Caco-2 (cell line): ENCODE measurements around the gene SPINK7. TPM values are rescaled to one million over a fixed set of nuclear protein-coding genes. Genes with fewer than 3 reads are reported as not detected.
A peak's percentile ranks its signal among the peaks of the same experiment; 100 is the strongest.
"Not testable (repeated sequence)": the region's sequence is repeated elsewhere in the genome, so short reads cannot be mapped to it uniquely, and the experiment has no call there.

Experiments
- BruUV-seq: library from RNA; stranded (reverse); fragments of 400-500 nt; replicated peaks from 2 replicates; lab custom pipeline; 2021; lab: Mats Ljungman, UMichigan
- CTCF ChIA-PET: fragments of 300-600 bp; sonication (Branson Sonifier 250); formaldehyde crosslinking; loops from one replicate; lab custom pipeline; 2022; ENCODE audit warnings: antibody characterized with exemption; lab: Charles Lee
- POLR2A ChIA-PET: fragments of 300-600 bp; sonication (Branson Sonifier 250); formaldehyde crosslinking; loops from one replicate; lab custom pipeline; 2022; ENCODE audit warnings: antibody characterized with exemption; lab: Charles Lee
- DNase-seq, 2 experiments: peaks; one replicate each; pipeline versions ENCODE4 v3.0.0 to v3.0.0-alpha.2; 2020 to 2022
- H3K27me3 ChIP-seq: replicated peaks from 2 replicates; pipeline ENCODE4 v1.6.0; 2011; ENCODE audit warnings: low read length; ENCODE audit not compliant: control insufficient read depth, insufficient read depth
- H3K36me3 ChIP-seq: 2 replicates; pipeline ENCODE4 v1.5.1; 2011; ENCODE audit warnings: low read length; ENCODE audit not compliant: control insufficient read depth, insufficient read depth
- H3K4me1 ChIP-seq: fragments of 250-450 bp; sonication (Bioruptor Pico); 2 replicates; pipeline ENCODE4 v1.5.1; 2020; ENCODE audit warnings: mild to moderate bottlenecking
- H3K4me3 ChIP-seq: 2 replicates; pipeline ENCODE4 v1.5.1; 2011; ENCODE audit warnings: low read depth, mild to moderate bottlenecking, control low read depth, low read length
- H3K9me3 ChIP-seq: fragments of 250-450 bp; sonication (Bioruptor Pico); 2 replicates; pipeline ENCODE4 v1.5.1; 2020; ENCODE audit warnings: mild to moderate bottlenecking, moderate library complexity
- H3K27ac Mint-ChIP-seq: one replicate; pipeline ENCODE4 v1.8.0; 2022; ENCODE audit warnings: mixed read lengths; ENCODE audit not compliant: unreplicated experiment
- H3K27me3 Mint-ChIP-seq: one replicate; pipeline ENCODE4 v1.8.0; 2022; ENCODE audit warnings: mixed read lengths; ENCODE audit not compliant: insufficient read depth, unreplicated experiment
- H3K36me3 Mint-ChIP-seq: one replicate; pipeline ENCODE4 v1.8.0; 2022; ENCODE audit warnings: mild to moderate bottlenecking, mixed read lengths; ENCODE audit not compliant: insufficient read depth, unreplicated experiment
- H3K4me1 Mint-ChIP-seq: one replicate; pipeline ENCODE4 v1.8.0; 2022; ENCODE audit warnings: low read depth, mixed read lengths; ENCODE audit not compliant: unreplicated experiment
- H3K4me3 Mint-ChIP-seq: one replicate; pipeline ENCODE4 v1.8.0; 2022; ENCODE audit warnings: mild to moderate bottlenecking, moderate library complexity, mixed read lengths; ENCODE audit not compliant: unreplicated experiment
- H3K9me3 Mint-ChIP-seq: one replicate; pipeline ENCODE4 v1.8.0; 2022; ENCODE audit warnings: mixed read lengths; ENCODE audit not compliant: unreplicated experiment
- CTCF ChIP-seq, 2 experiments: fragments of 200-600 bp in 1 of 2; IDR thresholded peaks; 1 replicate in 1 of 2; 2 replicates in 1 of 2; pipeline versions ENCODE4 v1.5.1 to v1.8.0; 2011 to 2022; ENCODE audit warnings: antibody characterized with exemption in 1 of 2, control low read depth in 1 of 2, inconsistent platforms in 1 of 2, low read depth in 1 of 2, low read length in 1 of 2, mild to moderate bottlenecking in 1 of 2, moderate library complexity in 1 of 2; ENCODE audit not compliant: insufficient read depth in 1 of 2, severe bottlenecking in 1 of 2, unreplicated experiment in 1 of 2
- intact Hi-C: fragments of 100-400 bp; cut with micrococcal nuclease; formaldehyde crosslinking; loops from one replicate; pipeline ENCODE4 v1.10.0; 2022; ENCODE audit not compliant: unreplicated experiment
- total RNA-seq: library from RNA; stranded (reverse); gene quantifications from 2 replicates; pipeline ENCODE4 v1.2.3, GENCODE V29; 2022

Gene SPINK7
- total RNA-seq, 1 experiment from 2014 or later = not detected

DNA sequence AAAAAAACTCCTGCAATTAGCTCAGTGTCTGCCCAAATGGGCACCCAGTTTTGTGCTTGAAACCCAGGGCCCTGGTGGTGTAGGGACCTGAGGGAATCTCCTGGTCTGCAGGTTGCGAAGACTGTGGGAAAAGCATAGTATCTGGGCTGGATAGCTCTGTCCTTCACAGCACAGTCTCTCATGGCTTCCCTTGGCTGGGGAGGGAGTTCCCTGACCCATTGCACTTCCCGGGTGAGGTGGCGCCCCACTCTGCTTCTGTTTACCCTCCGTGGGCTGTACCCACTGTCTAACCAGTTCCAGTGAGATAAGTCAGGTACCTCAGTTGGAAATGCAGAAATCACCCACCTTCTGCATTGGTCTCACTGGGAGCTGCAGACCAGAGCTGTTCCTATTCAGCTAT lies 30.9 kb upstream of the SPINK7 start:
- H3K4me3 Mint-ChIP-seq, H3K36me3 ChIP-seq, intact Hi-C loops, H3K9me3 ChIP-seq, H3K27me3 ChIP-seq, H3K36me3 Mint-ChIP-seq, H3K9me3 Mint-ChIP-seq, H3K4me1 Mint-ChIP-seq, POLR2A ChIA-PET, BruUV-seq, H3K4me1 ChIP-seq, H3K27ac Mint-ChIP-seq, H3K4me3 ChIP-seq, DNase-seq: not testable (repeated sequence)
- H3K27me3 Mint-ChIP-seq = peaks cover 13% of the 10 kb centered on the region
- CTCF ChIA-PET = interaction anchor here (1.1 kb wide), 1 partner anchor 9 kb away, joined by 3 read pairs; no protein-coding TSS in a partner anchor

GRCh38 chr5:148290271-148291195 lies 21.7 kb upstream of the SPINK7 start:
- H3K27ac Mint-ChIP-seq = no peak overlapping the region
- intact Hi-C loops = loop anchor here (1.0 to 5.0 kb wide), 3 partner anchors 84 to 440 kb away; no protein-coding TSS in a partner anchor
- no TSS peak for BruUV-seq

GRCh38 chr5:148297731-148298130 lies 14.5 kb upstream of the SPINK7 start:
- no peak for DNase-seq
- CTCF ChIA-PET = interaction anchor here (0.6 kb wide), 1 partner anchor 251 kb away, joined by 4 read pairs; no protein-coding TSS in a partner anchor
- TF ChIP-seq CTCF (IDR thresholded peaks at IDR 0.05; ENCODE audit: insufficient read depth in 1 of 2, low read depth in 1 of 2, low read length in 1 of 2, severe bottlenecking in 1 of 2, unreplicated experiment in 1 of 2) = no peak
- intact Hi-C loops = no loop called here
- Mint-ChIP-seq H3K4me1 (no peaks in the 10 kb centered on the region), H3K9me3 (no peaks in the 10 kb centered on the region), H3K4me3 (no peak overlapping the region), H3K36me3 (no peaks in the 10 kb centered on the region), H3K27me3 (peaks cover 4% of the 10 kb centered on the region), H3K27ac (no peak overlapping the region)
- Histone ChIP-seq H3K4me1 (no peaks in the 10 kb centered on the region), H3K4me3 (no peak overlapping the region), H3K27me3 (no peaks in the 10 kb centered on the region), H3K9me3 (no peaks in the 10 kb centered on the region), H3K36me3 (no peaks in the 10 kb centered on the region)
- POLR2A ChIA-PET = no interaction called here
- BruUV-seq = no TSS peak

More at GRCh38 chr5:148290271-148291195, 21.7 kb upstream of the SPINK7 start:
- POLR2A ChIA-PET = no interaction called here
- Histone ChIP-seq H3K9me3 (no peaks in the 10 kb centered on the region), H3K4me3 (no peak overlapping the region), H3K27me3 (no peaks in the 10 kb centered on the region), H3K36me3 (no peaks in the 10 kb centered on the region), H3K4me1 (no peaks in the 10 kb centered on the region)
- Mint-ChIP-seq H3K27me3 (peaks cover 8% of the 10 kb centered on the region), H3K4me3 (no peak overlapping the region), H3K4me1 (no peaks in the 10 kb centered on the region), H3K9me3 (no peaks in the 10 kb centered on the region), H3K36me3 (no peaks in the 10 kb centered on the region)
- peak; percentile 52 to 54 for TF ChIP-seq CTCF (IDR thresholded peaks at IDR 0.05; ENCODE audit: insufficient read depth in 1 of 2, low read depth in 1 of 2, low read length in 1 of 2, severe bottlenecking in 1 of 2, unreplicated experiment in 1 of 2)
- CTCF ChIA-PET = interaction anchor here (0.7 to 1.7 kb wide), 7 partner anchors 9 to 440 kb away, joined by 3 to 12 read pairs (median 5); no protein-coding TSS in a partner anchor
- peak in 1 of 2 experiments; percentile 19 for DNase-seq
